Measurements from ENCODE around the gene ITIH5.

DNA sequence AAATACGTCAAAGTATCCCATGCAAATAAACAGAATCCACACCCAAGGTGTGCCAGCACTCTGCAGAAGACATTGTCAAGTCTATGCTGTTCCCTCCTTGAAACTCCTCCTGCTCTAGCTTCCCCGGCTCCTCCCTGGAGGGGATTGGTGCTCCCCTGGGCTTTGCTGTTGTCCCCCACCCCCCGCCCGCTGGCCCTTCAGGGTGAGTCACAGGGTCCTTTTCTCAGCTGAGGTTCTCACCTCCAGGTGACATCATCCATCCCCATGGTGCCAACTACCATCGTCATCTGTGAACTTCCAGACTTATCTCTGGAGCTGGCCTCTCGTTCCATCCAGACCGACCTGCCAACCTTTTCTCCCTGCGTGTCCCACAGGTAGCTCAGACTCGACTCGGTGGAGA lies 77.0 kb downstream of the ITIH5 start:
- TF ChIP-seq TCF7 (IDR thresholded peaks at IDR 0.05; ENCODE audit: low read depth) (no peak), RFX5 (IDR thresholded peaks at IDR 0.05; ENCODE audit: low read depth, low read length) (no peak), POLR2A (IDR thresholded peaks at IDR 0.05; ENCODE audit: insufficient read depth in 1 of 2, low read depth in 2 of 2, low read length in 2 of 2) (no peak), MXI1 (IDR thresholded peaks at IDR 0.05; ENCODE audit: borderline replicate concordance, low read depth, low read length) (no peak)
- TF ChIP-seq, protein P1, sequence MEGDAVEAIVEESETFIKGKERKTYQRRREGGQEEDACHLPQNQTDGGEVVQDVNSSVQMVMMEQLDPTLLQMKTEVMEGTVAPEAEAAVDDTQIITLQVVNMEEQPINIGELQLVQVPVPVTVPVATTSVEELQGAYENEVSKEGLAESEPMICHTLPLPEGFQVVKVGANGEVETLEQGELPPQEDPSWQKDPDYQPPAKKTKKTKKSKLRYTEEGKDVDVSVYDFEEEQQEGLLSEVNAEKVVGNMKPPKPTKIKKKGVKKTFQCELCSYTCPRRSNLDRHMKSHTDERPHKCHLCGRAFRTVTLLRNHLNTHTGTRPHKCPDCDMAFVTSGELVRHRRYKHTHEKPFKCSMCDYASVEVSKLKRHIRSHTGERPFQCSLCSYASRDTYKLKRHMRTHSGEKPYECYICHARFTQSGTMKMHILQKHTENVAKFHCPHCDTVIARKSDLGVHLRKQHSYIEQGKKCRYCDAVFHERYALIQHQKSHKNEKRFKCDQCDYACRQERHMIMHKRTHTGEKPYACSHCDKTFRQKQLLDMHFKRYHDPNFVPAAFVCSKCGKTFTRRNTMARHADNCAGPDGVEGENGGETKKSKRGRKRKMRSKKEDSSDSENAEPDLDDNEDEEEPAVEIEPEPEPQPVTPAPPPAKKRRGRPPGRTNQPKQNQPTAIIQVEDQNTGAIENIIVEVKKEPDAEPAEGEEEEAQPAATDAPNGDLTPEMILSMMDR (CRISPR knock-in tag; IDR thresholded peaks at IDR 0.05): no peak
